C4-2B (cell line): ENCODE measurements around the gene LLPH.

Source experiments
- ZFX ChIP-seq: fragments of 450-650 bp; IDR thresholded peaks from 2 replicates; pipeline ENCODE4 v1.6.1; 2017
- TF ChIP-seq, protein P1 (sequence below): fragments of 450-650 bp; conservative IDR thresholded peaks from 2 replicates; pipeline ENCODE4 v1.5.1; 2017; ENCODE audit warnings: mild to moderate bottlenecking

DNA sequence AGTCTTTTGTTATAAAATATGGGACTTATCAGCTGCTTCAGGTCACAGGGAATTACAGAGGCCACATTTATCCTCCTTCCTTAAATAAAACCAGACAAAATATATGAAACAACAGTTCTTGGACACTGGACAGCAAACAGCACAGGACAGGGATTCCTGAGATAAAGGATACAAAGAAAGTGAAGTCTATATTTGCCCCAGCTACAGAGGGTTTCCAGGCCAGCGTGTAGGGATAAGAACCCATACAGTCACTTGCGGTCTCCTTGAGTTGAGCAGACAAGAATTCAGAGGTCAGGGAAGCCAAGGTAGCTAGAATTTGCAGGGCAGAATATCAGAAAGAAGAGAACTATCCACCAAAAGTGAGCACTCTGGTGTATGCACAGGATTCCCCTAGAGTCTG lies 8.8 kb upstream of the LLPH start:
- TF ChIP-seq, protein P1, sequence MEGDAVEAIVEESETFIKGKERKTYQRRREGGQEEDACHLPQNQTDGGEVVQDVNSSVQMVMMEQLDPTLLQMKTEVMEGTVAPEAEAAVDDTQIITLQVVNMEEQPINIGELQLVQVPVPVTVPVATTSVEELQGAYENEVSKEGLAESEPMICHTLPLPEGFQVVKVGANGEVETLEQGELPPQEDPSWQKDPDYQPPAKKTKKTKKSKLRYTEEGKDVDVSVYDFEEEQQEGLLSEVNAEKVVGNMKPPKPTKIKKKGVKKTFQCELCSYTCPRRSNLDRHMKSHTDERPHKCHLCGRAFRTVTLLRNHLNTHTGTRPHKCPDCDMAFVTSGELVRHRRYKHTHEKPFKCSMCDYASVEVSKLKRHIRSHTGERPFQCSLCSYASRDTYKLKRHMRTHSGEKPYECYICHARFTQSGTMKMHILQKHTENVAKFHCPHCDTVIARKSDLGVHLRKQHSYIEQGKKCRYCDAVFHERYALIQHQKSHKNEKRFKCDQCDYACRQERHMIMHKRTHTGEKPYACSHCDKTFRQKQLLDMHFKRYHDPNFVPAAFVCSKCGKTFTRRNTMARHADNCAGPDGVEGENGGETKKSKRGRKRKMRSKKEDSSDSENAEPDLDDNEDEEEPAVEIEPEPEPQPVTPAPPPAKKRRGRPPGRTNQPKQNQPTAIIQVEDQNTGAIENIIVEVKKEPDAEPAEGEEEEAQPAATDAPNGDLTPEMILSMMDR: no peak
- no peak for TF ChIP-seq ZFX
